ENCODE data around the gene DACH1. TPM values are rescaled to one million over a fixed set of nuclear protein-coding genes. Genes with fewer than 3 reads are reported as not detected.

The DACH1 gene
- total and polyA plus RNA-seq, 12 donors = 3.6 to 20.0 (median 8.8) TPM

DNA sequence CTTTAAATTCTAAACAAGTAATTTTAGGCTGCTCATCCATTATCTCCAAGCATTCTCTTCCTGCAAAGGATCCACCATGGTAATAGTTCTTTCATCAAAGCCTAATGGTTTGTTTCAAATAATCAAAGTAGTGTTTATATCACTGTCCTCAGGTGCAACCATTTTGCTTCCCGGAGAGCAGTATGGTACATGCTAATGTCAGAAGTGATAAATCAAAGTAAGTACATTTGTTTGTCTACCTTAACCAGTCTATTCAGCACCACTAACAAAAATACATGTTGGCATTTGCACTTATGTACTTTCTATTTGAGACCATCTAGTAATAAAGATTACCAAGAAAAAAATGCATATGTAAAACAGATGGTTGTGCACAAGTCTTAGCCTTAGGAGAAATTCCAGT is 37.5 kb downstream of the DACH1 start:
- WGBS, 4 donors = 67 to 86% (median 81%) methylated on average over 1 of the region's 1 CpG
- Histone ChIP-seq H3K36me3 (replicated peaks in 1 of 2) (no peaks in the 10 kb centered on the region), H3K27me3 (no peaks in the 10 kb centered on the region), H3K27ac (no peak overlapping the region), H3K4me3 (no peak overlapping the region), H3K9me3 (replicated peaks in 1 of 3) (no peaks in the 10 kb centered on the region), H3K4me1 (replicated peaks in 1 of 2) (no peaks in the 10 kb centered on the region)
- no peak for DNase-seq
- intact Hi-C loops (cut with DNase I) = no loop called here
- TF ChIP-seq POLR2A (IDR thresholded peaks at IDR 0.05) (no peak), CTCF (IDR thresholded peaks at IDR 0.05) (no peak)

DNA sequence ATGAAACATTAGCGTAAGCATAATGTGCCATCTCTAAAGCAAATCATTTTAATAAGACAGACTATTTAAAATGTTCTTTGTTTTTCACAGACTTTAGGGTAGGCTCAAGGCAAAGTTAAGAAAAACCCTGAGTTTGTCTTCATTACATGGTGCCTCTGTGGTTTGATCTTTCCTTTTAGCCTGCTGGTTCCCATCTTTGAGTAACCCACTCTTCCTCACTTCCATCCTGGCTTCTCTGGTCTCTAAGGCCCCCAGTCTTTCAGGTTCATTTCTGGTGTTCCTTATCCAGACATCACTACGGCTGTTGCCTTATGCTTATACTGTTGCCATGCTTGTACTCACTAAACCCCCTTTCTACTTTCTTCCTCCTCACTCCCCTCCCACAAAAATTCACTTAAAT is 38.4 kb downstream of the DACH1 start:
- TF ChIP-seq CTCF (IDR thresholded peaks at IDR 0.05) (no peak), POLR2A (IDR thresholded peaks at IDR 0.05) (no peak)
- WGBS, 4 donors = 84 to 91% (median 87%) methylated on average over 2 of the region's 2 CpGs

DNA sequence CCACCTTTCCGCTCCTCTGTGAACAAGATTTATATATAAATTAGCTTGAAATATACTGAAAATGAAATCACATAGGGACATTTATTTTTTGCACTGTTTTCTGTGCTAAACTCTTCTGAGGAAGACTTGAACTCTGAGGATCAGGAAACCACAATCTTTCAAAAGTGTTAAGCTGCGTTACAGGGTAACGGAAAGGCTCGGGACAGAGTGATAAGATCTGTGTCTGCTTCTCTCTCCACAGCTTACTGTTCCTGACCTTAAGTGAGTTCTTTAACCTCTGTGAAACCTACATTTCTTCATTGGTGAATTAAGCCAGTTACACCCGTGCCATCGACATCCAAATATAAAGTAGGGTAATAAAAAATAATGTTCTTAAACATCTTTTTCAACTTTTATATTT is 38.9 kb downstream of the DACH1 start:
- Histone ChIP-seq H3K4me3 (no peak overlapping the region), H3K4me1 (replicated peaks in 1 of 2) (no peaks in the 10 kb centered on the region), H3K27ac (no peak overlapping the region), H3K9me3 (replicated peaks in 1 of 3) (no peaks in the 10 kb centered on the region), H3K27me3 (no peaks in the 10 kb centered on the region), H3K36me3 (replicated peaks in 1 of 2) (no peaks in the 10 kb centered on the region)
- WGBS, 4 donors = 40 to 56% (median 50%) methylated on average over 6 of the region's 6 CpGs
- TF ChIP-seq POLR2A (IDR thresholded peaks at IDR 0.05) = no peak
- no peak for TF ChIP-seq CTCF (IDR thresholded peaks at IDR 0.05)
- intact Hi-C loops (cut with DNase I) = no loop called here
- no peak for DNase-seq

More for the DNA sequence above, 38.4 kb downstream of the DACH1 start:
- no peak overlapping the region for H3K4me3 ChIP-seq
- H3K36me3 ChIP-seq (replicated peaks in 1 of 2) = no peaks in the 10 kb centered on the region
- H3K4me1 ChIP-seq (replicated peaks in 1 of 2) = no peaks in the 10 kb centered on the region
- H3K27ac ChIP-seq = no peak overlapping the region
- DNase-seq = no peak
- intact Hi-C loops (cut with DNase I) = no loop called here
- no peaks in the 10 kb centered on the region for H3K9me3 ChIP-seq (replicated peaks in 1 of 3)
- H3K27me3 ChIP-seq = no peaks in the 10 kb centered on the region

DNA sequence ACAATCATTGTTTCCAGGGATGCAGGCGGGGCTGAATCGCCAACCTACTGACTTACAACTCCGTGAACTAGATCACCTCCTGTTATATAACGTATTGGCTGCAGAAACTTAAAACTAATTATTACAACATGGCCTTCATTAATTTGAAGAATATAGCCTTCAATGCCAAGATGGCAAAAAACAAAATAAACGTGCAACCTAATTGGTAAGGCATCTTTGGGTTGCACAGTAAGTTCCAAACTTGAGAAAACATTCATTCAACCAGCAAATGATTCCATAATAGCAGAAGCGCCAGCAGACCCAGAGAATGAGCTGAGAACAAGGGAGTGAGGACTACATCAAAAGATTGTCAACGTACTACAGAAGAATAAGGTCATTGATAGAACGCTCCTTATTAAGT is 39.8 kb downstream of the DACH1 start:
- Histone ChIP-seq H3K27ac (no peak overlapping the region), H3K9me3 (replicated peaks in 1 of 3) (no peaks in the 10 kb centered on the region), H3K36me3 (replicated peaks in 1 of 2) (no peaks in the 10 kb centered on the region), H3K4me3 (no peak overlapping the region), H3K4me1 (replicated peaks in 1 of 2) (no peaks in the 10 kb centered on the region), H3K27me3 (no peaks in the 10 kb centered on the region)
- TF ChIP-seq POLR2A (IDR thresholded peaks at IDR 0.05) (no peak), CTCF (IDR thresholded peaks at IDR 0.05) (no peak)
- intact Hi-C loops (cut with DNase I) = no loop called here
- no peak for DNase-seq
- 75 to 80% (median 78%) methylated on average over 8 of the region's 8 CpGs for WGBS, 4 donors
